Activated T-cell treated with anti-CD3 and anti-CD28 coated beads, Interleukin-2, amount 50 U/mL, for 72 hours (primary cell): ENCODE measurements around the gene CPPED1. TPM values are rescaled to one million over a fixed set of nuclear protein-coding genes. Genes with fewer than 3 reads are reported as not detected.

Experiments
- ATAC-seq, 2 donors: fragments of 150-1000 bp; cut with Tn5 transposase; replicated peaks in 1 of 2; 2 replicates each; pipeline ENCODE4 v1.10.0; 2021; ENCODE audit warnings: moderate library complexity in 2 of 2, mild to moderate bottlenecking in 1 of 2
- DNase-seq, 2 donors: peaks; one replicate each; pipeline ENCODE4 v3.0.0; 2021 to 2022; ENCODE audit warnings: mixed read lengths in 1 of 2
- H3K27ac Mint-ChIP-seq: one replicate; pipeline ENCODE4 v1.8.0; 2022; ENCODE audit warnings: mild to moderate bottlenecking, moderate library complexity, mixed read lengths
- H3K27me3 Mint-ChIP-seq: one replicate; pipeline ENCODE4 v1.8.0; 2022; ENCODE audit warnings: low read depth, mixed read lengths
- H3K36me3 Mint-ChIP-seq, 2 donors: one replicate each; pipeline ENCODE4 v1.8.0; 2022; ENCODE audit warnings: mixed read lengths in 2 of 2, mild to moderate bottlenecking in 1 of 2; ENCODE audit not compliant: insufficient read depth in 2 of 2
- H3K4me1 Mint-ChIP-seq: one replicate; pipeline ENCODE4 v1.8.0; 2022; ENCODE audit warnings: low read depth, mixed read lengths
- H3K4me3 Mint-ChIP-seq, 2 donors: one replicate each; pipeline ENCODE4 v1.8.0; 2022; ENCODE audit warnings: mild to moderate bottlenecking in 2 of 2, mixed read lengths in 2 of 2, moderate library complexity in 2 of 2
- H3K9me3 Mint-ChIP-seq, 2 donors: one replicate each; pipeline ENCODE4 v1.8.0; 2022; ENCODE audit warnings: mixed read lengths in 2 of 2
- total RNA-seq, 2 donors: library from RNA; stranded (reverse); gene quantifications; one replicate each; pipeline ENCODE4 v1.2.3, GENCODE V29; 2022

The CPPED1 gene
- total RNA-seq, 2 donors from 2014 or later = 10.5 to 15.8 TPM

DNA sequence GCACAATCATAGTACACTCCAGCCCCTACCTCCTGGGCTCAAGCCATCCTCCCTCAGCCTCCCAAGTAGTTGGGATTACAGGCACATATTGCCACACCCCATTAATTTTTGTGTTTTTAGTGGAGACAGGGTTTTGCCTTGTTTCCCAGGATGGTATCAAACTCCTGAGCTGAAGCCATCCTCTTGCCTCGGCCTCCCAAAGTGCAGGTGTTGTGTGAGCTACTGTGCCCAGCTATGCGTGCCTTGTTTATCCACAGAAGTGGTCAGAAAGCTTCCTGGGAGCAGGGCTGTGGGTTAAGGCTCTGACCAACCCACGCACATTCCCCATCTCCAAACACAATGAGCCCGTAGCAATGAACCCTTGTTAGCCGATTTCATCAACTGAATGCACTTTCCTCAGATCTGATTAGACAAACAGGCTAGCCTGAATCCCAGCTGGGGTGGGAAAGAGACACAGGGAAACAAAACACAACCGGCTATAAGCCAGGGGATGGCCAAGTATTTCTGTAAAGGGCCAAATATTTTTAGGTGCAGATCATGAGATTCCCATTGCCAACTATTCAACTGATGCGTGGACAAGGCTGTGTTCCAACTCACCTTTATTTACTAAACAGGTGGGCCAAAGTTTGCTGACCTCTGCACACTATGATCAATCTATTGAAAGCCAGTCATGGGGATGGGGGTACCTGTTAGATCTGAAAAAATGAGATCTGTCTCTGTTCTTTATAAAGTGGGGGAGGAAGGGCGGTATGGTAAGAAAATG, 193.6 kb downstream of the CPPED1 start:
- no peak for ATAC-seq
- H3K4me3 Mint-ChIP-seq = no peak overlapping the region
- H3K27ac Mint-ChIP-seq = no peak overlapping the region
- peaks cover 8 to 10% of the 10 kb centered on the region in 2 donors for H3K9me3 Mint-ChIP-seq
- peaks cover 42% of the 10 kb centered on the region for H3K4me1 Mint-ChIP-seq
- no peak for DNase-seq
- peaks cover 5% of the 10 kb centered on the region for H3K27me3 Mint-ChIP-seq
- H3K36me3 Mint-ChIP-seq = peaks cover 8 to 20% of the 10 kb centered on the region in 2 donors

Other genes starting within 250 kb of the CPPED1 start
- under 1 TPM in 1 of 2 donors, not detected in 1; 0.14 TPM for gene SHISA9, start 97.7 kb upstream of the CPPED1 start, total RNA-seq